GM18907 (cell line): ENCODE measurements around the gene CRYGD.

ENCODE experiments used
- ATAC-seq: cut with Tn5 transposase; IDR thresholded peaks from one replicate; pipeline ENCODE4 v1.9.1; 2021; ENCODE audit warnings: mild to moderate bottlenecking, moderate library complexity; ENCODE audit not compliant: unreplicated experiment

Gene CRYGD

DNA sequence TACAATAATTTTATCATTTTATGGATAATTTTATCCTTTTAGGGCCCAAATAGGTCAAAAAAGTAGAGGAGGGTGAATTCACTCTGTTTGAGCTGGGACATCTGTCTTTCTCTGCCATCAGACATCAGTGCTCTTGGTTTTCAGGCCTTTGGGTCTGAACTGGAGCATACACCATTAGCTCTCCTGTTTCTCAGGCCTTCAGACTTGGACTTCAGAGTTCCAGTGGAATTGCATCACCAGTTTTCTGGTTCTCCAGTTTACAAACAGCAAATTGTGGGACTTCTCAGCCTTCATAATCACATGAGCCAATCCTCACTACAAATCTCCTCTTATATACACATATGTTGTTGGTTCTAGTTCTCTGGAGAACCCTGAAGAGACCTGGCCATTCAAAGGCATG is 33.9 kb downstream of the CRYGD start:
- no peak for ATAC-seq

DNA sequence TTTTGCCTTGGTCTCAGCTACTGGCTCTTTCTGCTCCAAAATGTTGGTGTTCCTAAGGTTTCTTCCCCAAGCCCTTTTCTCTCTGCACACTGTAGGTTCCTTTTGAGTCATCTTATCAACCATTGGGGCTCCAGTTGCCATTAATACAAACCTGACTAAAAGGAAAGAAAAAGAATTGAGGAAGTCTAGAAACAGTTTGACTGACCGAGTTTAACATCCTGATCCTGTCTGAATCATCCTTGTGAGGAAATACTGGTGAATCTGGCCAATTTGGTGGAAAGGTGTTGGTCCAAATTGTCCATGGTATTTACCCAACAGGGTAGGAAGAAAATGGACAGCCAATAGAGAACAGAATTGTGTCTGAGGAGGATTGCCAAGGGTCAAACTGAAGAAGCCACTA is 38.3 kb downstream of the CRYGD start:
- ATAC-seq = no peak

DNA sequence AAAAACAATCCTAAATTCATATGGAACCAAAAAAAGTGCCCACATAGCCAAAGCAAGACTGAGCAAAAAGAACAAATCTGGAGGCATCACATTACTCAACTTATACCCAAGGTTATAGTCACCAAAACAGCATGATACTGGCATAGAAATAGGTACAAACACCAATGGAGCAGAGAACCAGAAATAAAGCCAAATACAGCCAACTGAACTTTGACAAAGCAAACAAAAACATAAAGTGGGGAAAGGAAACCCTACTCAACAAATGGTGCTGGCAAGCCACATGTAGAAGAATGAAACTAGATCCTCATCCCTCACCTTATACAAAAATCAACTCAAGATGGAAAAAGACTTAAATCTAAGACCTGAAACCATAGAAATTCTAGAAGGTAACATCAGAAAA is 40.5 kb downstream of the CRYGD start:
- ATAC-seq = no peak

DNA sequence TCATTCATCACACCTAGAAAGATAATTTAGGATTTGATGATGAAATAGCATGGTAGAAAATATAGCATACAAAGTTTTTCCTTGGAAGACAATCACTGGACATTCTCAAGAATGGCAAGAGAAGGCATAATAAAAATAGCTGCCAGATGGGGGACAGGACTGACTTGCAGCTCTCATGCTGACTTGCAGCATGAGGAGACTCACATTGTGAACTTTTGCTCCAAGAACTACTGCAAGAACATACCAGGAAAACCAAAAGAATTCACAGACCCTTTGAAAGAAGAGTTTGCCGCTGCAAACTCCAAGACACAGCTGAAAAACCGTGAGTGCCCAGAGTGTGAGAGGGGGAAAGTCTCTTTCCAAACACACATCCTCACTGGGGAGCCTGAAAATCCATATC is 47.0 kb downstream of the CRYGD start:
- no peak for ATAC-seq

DNA sequence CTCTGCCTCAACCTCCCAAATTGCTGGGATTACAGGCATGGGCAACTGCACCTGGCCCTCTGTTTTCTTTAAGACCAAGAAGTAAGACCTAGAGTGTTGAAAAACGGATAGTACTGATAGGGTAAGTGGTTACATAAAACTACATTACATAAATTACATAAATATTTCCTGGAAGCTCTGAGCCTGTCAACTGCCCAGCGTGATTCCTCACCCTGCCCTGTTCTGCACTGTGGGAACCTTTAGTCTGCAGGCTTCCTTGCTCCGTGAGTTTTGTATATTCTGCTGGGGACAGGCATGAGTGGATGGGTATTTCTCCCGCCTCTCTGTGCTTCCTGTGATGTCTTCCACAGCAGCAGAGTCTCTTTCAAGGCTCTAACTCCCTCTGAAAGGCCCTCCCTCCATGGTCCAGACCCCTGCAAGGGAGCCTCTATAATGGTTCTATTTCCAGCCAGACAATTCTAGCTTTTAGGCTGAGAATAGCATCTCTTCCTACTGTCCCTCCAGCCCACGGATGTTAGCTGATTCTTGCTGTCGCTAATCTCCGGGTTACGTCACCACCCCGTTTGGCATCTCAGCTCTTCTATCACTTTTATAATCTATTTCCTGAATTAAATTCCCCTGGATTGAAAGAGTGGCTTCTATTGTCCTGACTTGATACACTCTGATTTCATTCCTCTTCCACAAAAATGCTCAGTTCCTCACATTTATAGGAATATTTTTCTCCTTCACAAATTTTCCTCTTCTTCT is 49.5 kb downstream of the CRYGD start:
- ATAC-seq = no peak

DNA sequence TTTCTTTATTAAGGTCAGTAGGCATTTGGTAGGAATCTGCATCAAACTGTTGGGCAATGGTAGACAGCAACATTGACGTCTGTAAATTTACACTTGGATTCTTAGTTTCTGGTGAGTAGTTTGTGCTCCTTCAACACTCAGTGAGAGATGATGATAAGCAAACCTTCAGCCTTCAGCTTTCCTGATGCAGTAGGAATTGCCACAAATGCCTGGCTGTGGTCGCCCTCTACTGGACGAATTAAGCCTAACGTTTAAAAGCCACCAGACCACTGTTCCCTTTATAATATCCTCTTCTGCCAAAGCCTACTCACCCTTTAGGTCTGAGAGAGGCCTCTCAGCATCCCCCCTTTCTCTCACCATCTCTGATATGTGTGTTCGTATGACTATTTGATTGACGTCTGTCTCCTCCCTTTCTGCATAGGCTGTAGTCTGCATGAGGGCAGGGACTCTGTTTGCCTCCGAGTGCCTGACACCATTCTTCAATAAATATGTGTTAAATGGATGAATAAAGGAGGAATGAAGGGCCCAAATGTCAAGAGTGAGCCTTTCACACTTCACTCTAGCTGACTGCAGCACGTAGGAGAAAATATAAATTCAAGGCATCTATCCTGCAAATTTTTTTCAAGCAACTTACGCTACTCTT is 52.0 kb downstream of the CRYGD start:
- peak; percentile 93 for ATAC-seq
